ENCODE measurements around the gene ADGRF3.
A peak's percentile ranks its signal among the peaks of the same experiment; 100 is the strongest.
"Not testable (repeated sequence)": the region's sequence is repeated elsewhere in the genome, so short reads cannot be mapped to it uniquely, and the experiment has no call there.

ADGRF3 gene

GRCh38 chr2:26330604-26331003 lies 16.0 kb downstream of the ADGRF3 start:
- DNase-seq (ENCODE audit: extremely low spot score), result no peak
- CTCF ChIA-PET, result interaction anchor here (0.6 to 3.4 kb wide), 20 partner anchors 11 to 447 kb away, joined by 3 to 24 read pairs (median 3); partner anchors contain the start of genes ADGRF3, HADHA and SELENOI
- no peak for TF ChIP-seq CTCF (IDR thresholded peaks at IDR 0.05; ENCODE audit: control extremely low read depth, extremely low read depth, low read depth, missing control alignments)
- POLR2A ChIA-PET, result no interaction called here

GRCh38 chr2:26330114-26330549 lies 16.5 kb downstream of the ADGRF3 start:
- TF ChIP-seq CTCF (IDR thresholded peaks at IDR 0.05; ENCODE audit: control extremely low read depth, extremely low read depth, low read depth, missing control alignments), result peak; percentile 93
- CTCF ChIA-PET, result interaction anchor here (0.6 to 3.4 kb wide), 14 partner anchors 10 to 446 kb away, joined by 3 to 24 read pairs (median 4); partner anchors contain the start of genes ADGRF3 and SELENOI
- peak; percentile 81 for DNase-seq (ENCODE audit: extremely low spot score)
- POLR2A ChIA-PET, result no interaction called here

GRCh38 chr2:26329083-26329482 lies 17.5 kb downstream of the ADGRF3 start:
- DNase-seq (ENCODE audit: extremely low spot score); POLR2A ChIA-PET: not testable (repeated sequence)
- CTCF ChIA-PET, result interaction anchor here (1.4 to 3.4 kb wide), 6 partner anchors 9 to 445 kb away, joined by 3 to 24 read pairs (median 8); partner anchors contain the start of genes ADGRF3 and SELENOI

- ChIA-PET CTCF (interaction anchor here (0.8 to 1.4 kb wide), 3 partner anchors 9 to 71 kb away, joined by 3 read pairs; no protein-coding TSS in a partner anchor), POLR2A (no interaction called here)
- no peak for DNase-seq (ENCODE audit: extremely low spot score)
Observed at GRCh38 chr2:26327291-26328272, 19.0 kb downstream of the ADGRF3 start.

GRCh38 chr2:26326514-26326913 lies 20.1 kb downstream of the ADGRF3 start:
- no peak for DNase-seq (ENCODE audit: extremely low spot score)
- ChIA-PET POLR2A (no interaction called here), CTCF (interaction anchor here (1.2 kb wide), 1 partner anchor 9 kb away, joined by 3 read pairs; no protein-coding TSS in a partner anchor)
- TF ChIP-seq CTCF (IDR thresholded peaks at IDR 0.05; ENCODE audit: control extremely low read depth, extremely low read depth, low read depth, missing control alignments), result no peak

More at GRCh38 chr2:26327291-26328272, 19.0 kb downstream of the ADGRF3 start:
- TF ChIP-seq CTCF (IDR thresholded peaks at IDR 0.05; ENCODE audit: control extremely low read depth, extremely low read depth, low read depth, missing control alignments), result no peak

- POLR2A ChIA-PET, result no interaction called here
- DNase-seq (ENCODE audit: extremely low spot score), result no peak
- no peak for TF ChIP-seq CTCF (IDR thresholded peaks at IDR 0.05; ENCODE audit: control extremely low read depth, extremely low read depth, low read depth, missing control alignments)
- CTCF ChIA-PET, result interaction anchor here (1.2 kb wide), 1 partner anchor 9 kb away, joined by 3 read pairs; no protein-coding TSS in a partner anchor
Observed at GRCh38 chr2:26325851-26326250, 20.7 kb downstream of the ADGRF3 start.

Measured in GM10248 (cell line).